Measurements from ENCODE around the gene C14orf93. TPM values are rescaled to one million over a fixed set of nuclear protein-coding genes. Genes with fewer than 3 reads are reported as not detected.
"Not testable (repeated sequence)": the region's sequence is repeated elsewhere in the genome, so short reads cannot be mapped to it uniquely, and the experiment has no call there.

C14orf93 gene
- polyA plus RNA-seq, 1 donor from 2014 or later: 4.7 TPM

DNA sequence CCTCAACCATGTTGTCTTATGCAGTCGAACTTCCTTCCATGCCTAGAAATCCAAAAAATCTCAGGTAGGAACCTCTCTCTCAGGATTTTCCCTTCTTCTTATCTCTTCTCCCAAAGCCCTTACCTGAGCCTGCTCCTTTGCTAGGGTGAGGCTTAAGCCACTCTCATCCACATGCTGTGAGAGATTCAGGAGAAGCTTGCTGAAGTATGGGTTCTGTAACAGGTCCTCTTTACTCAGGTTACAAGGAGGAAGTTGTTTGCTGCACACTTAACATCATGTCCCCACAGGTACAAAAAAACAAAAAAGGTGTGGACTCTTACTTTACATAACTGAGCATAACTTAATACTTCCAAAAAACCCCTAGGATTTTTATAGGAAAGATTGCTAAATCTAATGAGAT is 57.5 kb downstream of the C14orf93 start:
- H3K79me2 ChIP-seq (replicated peaks; ENCODE audit: insufficient read depth, low read length): no peaks in the 10 kb centered on the region
- no peaks in the 10 kb centered on the region for H3K36me3 ChIP-seq (ENCODE audit: insufficient read depth, low read length)
- no peaks in the 10 kb centered on the region for H3F3A ChIP-seq (ENCODE audit: insufficient read depth, low read length, poor library complexity, severe bottlenecking)
- no peaks in the 10 kb centered on the region for H3K9me2 ChIP-seq (ENCODE audit: insufficient read depth, low read length)
- H3K27ac ChIP-seq (ENCODE audit: low read length): no peak overlapping the region
- peaks cover 5% of the 10 kb centered on the region for H3K27me3 ChIP-seq (ENCODE audit: insufficient read depth, low read depth, low read length)
- TF ChIP-seq, protein P1, sequence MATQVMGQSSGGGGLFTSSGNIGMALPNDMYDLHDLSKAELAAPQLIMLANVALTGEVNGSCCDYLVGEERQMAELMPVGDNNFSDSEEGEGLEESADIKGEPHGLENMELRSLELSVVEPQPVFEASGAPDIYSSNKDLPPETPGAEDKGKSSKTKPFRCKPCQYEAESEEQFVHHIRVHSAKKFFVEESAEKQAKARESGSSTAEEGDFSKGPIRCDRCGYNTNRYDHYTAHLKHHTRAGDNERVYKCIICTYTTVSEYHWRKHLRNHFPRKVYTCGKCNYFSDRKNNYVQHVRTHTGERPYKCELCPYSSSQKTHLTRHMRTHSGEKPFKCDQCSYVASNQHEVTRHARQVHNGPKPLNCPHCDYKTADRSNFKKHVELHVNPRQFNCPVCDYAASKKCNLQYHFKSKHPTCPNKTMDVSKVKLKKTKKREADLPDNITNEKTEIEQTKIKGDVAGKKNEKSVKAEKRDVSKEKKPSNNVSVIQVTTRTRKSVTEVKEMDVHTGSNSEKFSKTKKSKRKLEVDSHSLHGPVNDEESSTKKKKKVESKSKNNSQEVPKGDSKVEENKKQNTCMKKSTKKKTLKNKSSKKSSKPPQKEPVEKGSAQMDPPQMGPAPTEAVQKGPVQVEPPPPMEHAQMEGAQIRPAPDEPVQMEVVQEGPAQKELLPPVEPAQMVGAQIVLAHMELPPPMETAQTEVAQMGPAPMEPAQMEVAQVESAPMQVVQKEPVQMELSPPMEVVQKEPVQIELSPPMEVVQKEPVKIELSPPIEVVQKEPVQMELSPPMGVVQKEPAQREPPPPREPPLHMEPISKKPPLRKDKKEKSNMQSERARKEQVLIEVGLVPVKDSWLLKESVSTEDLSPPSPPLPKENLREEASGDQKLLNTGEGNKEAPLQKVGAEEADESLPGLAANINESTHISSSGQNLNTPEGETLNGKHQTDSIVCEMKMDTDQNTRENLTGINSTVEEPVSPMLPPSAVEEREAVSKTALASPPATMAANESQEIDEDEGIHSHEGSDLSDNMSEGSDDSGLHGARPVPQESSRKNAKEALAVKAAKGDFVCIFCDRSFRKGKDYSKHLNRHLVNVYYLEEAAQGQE (IDR thresholded peaks at IDR 0.05; ENCODE audit: borderline replicate concordance): no peak
- no peak for TF ChIP-seq MXI1 (conservative IDR thresholded peaks at IDR 0.05; ENCODE audit: poor library complexity, severe bottlenecking)
- no peak for TF ChIP-seq EZH2 (IDR thresholded peaks at IDR 0.05; ENCODE audit: borderline replicate concordance, insufficient read depth, low read length, poor library complexity, severe bottlenecking)
- TF ChIP-seq POLR2AphosphoS5 (IDR thresholded peaks at IDR 0.05): no peak
- TF ChIP-seq EP300 (conservative IDR thresholded peaks at IDR 0.05; ENCODE audit: poor library complexity, severe bottlenecking): no peak
- no peak for TF ChIP-seq SMC3 (conservative IDR thresholded peaks at IDR 0.05; ENCODE audit: poor library complexity)
- TF ChIP-seq, protein P2, sequence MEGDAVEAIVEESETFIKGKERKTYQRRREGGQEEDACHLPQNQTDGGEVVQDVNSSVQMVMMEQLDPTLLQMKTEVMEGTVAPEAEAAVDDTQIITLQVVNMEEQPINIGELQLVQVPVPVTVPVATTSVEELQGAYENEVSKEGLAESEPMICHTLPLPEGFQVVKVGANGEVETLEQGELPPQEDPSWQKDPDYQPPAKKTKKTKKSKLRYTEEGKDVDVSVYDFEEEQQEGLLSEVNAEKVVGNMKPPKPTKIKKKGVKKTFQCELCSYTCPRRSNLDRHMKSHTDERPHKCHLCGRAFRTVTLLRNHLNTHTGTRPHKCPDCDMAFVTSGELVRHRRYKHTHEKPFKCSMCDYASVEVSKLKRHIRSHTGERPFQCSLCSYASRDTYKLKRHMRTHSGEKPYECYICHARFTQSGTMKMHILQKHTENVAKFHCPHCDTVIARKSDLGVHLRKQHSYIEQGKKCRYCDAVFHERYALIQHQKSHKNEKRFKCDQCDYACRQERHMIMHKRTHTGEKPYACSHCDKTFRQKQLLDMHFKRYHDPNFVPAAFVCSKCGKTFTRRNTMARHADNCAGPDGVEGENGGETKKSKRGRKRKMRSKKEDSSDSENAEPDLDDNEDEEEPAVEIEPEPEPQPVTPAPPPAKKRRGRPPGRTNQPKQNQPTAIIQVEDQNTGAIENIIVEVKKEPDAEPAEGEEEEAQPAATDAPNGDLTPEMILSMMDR (IDR thresholded peaks at IDR 0.05; ENCODE audit: poor library complexity, severe bottlenecking): no peak
- no peak for TF ChIP-seq RAD21 (conservative IDR thresholded peaks at IDR 0.05)
- TF ChIP-seq TAF1 (IDR thresholded peaks at IDR 0.05; ENCODE audit: low read depth): no peak
- no peak overlapping the region for H2AFZ ChIP-seq (ENCODE audit: low read depth, low read length)
- H4K20me1 ChIP-seq (ENCODE audit: insufficient read depth): no peaks in the 10 kb centered on the region
- no peak overlapping the region for H3K9ac ChIP-seq (ENCODE audit: low read length)
- H3K9me3 ChIP-seq (ENCODE audit: low read length): no peaks in the 10 kb centered on the region
- no peak overlapping the region for H3K4me3 ChIP-seq (ENCODE audit: low read length)
- no peak overlapping the region for H3K4me2 ChIP-seq (ENCODE audit: low read length)

DNA sequence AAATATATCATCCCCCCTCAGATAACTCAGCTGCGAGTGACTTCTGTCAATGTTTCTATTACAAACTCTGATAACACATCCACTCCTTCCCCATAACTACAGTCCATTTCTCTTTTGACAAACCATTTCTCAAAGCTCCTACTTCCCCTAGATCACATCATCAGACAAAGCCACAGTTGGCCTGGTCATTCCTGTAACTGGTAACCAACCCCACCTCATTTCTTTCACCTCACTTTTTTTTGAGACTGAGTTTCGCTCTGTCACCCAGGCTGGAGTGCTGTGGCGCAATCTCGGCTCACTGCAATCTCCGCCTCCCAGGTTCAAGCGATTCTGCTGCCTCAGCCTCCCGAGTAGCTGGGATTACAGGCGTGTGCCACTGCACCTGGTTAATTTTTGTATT is 58.1 kb downstream of the C14orf93 start:
- H3K4me3 ChIP-seq (ENCODE audit: low read length): not testable (repeated sequence)

DNA sequence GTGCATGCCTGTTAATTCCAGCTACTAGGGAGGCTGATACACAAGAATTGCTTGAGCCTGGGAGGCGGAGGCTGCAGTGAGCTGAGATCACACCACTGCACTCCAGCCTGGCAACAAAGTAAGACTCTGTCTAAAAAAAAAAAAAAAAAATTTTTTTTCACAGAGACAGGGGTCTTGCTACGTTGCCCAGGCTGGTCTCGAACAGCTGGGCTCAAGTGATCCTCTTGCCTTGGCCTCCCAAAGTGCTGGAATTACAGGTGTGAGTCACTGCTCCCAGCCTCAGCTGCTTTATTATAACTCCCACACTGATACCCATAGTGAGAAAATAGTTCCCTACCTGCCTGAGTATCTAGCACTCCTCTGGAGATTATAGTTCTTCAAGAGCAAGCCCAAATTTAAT is 64.3 kb downstream of the C14orf93 start:
- no peak overlapping the region for H3K27ac ChIP-seq (ENCODE audit: low read length)

More for the DNA sequence above, 58.1 kb downstream of the C14orf93 start:
- not testable (repeated sequence) for H3K79me2 ChIP-seq (replicated peaks; ENCODE audit: insufficient read depth, low read length); H3K27me3 ChIP-seq (ENCODE audit: insufficient read depth, low read depth, low read length); H3F3A ChIP-seq (ENCODE audit: insufficient read depth, low read length, poor library complexity, severe bottlenecking); H3K36me3 ChIP-seq (ENCODE audit: insufficient read depth, low read length); H3K27ac ChIP-seq (ENCODE audit: low read length); H3K9me2 ChIP-seq (ENCODE audit: insufficient read depth, low read length); H4K20me1 ChIP-seq (ENCODE audit: insufficient read depth); H3K9me3 ChIP-seq (ENCODE audit: low read length); H3K9ac ChIP-seq (ENCODE audit: low read length); H3K4me2 ChIP-seq (ENCODE audit: low read length); H2AFZ ChIP-seq (ENCODE audit: low read depth, low read length)

More for the DNA sequence above, 64.3 kb downstream of the C14orf93 start:
- H3K4me3 ChIP-seq (ENCODE audit: low read length): no peak overlapping the region
- H4K20me1 ChIP-seq (ENCODE audit: insufficient read depth): no peaks in the 10 kb centered on the region
- H3K9ac ChIP-seq (ENCODE audit: low read length): no peak overlapping the region
- H3K79me2 ChIP-seq (replicated peaks; ENCODE audit: insufficient read depth, low read length): no peaks in the 10 kb centered on the region
- H3K9me2 ChIP-seq (ENCODE audit: insufficient read depth, low read length): no peaks in the 10 kb centered on the region
- no peak overlapping the region for H2AFZ ChIP-seq (ENCODE audit: low read depth, low read length)
- TF ChIP-seq POLR2AphosphoS5 (IDR thresholded peaks at IDR 0.05) (no peak), RAD21 (conservative IDR thresholded peaks at IDR 0.05) (no peak), EZH2 (IDR thresholded peaks at IDR 0.05; ENCODE audit: borderline replicate concordance, insufficient read depth, low read length, poor library complexity, severe bottlenecking) (no peak), TAF1 (IDR thresholded peaks at IDR 0.05; ENCODE audit: low read depth) (no peak), SMC3 (conservative IDR thresholded peaks at IDR 0.05; ENCODE audit: poor library complexity) (no peak), MXI1 (conservative IDR thresholded peaks at IDR 0.05; ENCODE audit: poor library complexity, severe bottlenecking) (no peak), EP300 (conservative IDR thresholded peaks at IDR 0.05; ENCODE audit: poor library complexity, severe bottlenecking) (no peak)
- TF ChIP-seq, protein P1 (IDR thresholded peaks at IDR 0.05; ENCODE audit: borderline replicate concordance): no peak
- TF ChIP-seq, protein P2 (IDR thresholded peaks at IDR 0.05; ENCODE audit: poor library complexity, severe bottlenecking): no peak
- no peaks in the 10 kb centered on the region for H3F3A ChIP-seq (ENCODE audit: insufficient read depth, low read length, poor library complexity, severe bottlenecking)
- H3K4me2 ChIP-seq (ENCODE audit: low read length): no peak overlapping the region
- no peaks in the 10 kb centered on the region for H3K36me3 ChIP-seq (ENCODE audit: insufficient read depth, low read length)
- no peaks in the 10 kb centered on the region for H3K9me3 ChIP-seq (ENCODE audit: low read length)
- H3K27me3 ChIP-seq (ENCODE audit: insufficient read depth, low read depth, low read length): no peaks in the 10 kb centered on the region

Data from neural cell (in vitro differentiated cells).